ENCODE measurements around the gene BLM.

BLM gene

GRCh38 chr15:90857337-90857736, 140.2 kb downstream of the BLM start:
- DNase-seq, result no peak

GRCh38 chr15:90857883-90858443, 140.8 kb downstream of the BLM start:
- no peak for DNase-seq

GRCh38 chr15:90859234-90860131, 142.3 kb downstream of the BLM start:
- DNase-seq, result no peak

GRCh38 chr15:90860450-90860849, 143.3 kb downstream of the BLM start:
- no peak for DNase-seq

GRCh38 chr15:90860942-90861675, 144.0 kb downstream of the BLM start:
- no peak for DNase-seq

- DNase-seq, result no peak
These were observed 145.3 kb downstream of the BLM start for GRCh38 chr15:90862487-90862886.

GRCh38 chr15:90862964-90863778, 146.0 kb downstream of the BLM start:
- no peak for DNase-seq

- no peak for DNase-seq
These were observed 146.8 kb downstream of the BLM start for GRCh38 chr15:90863987-90864386.

- no peak for DNase-seq
These were observed 147.4 kb downstream of the BLM start for GRCh38 chr15:90864507-90864906.

GRCh38 chr15:90865702-90866101, 148.6 kb downstream of the BLM start:
- DNase-seq, result no peak
